GM21723 (cell line): ENCODE data around the gene WNK1.
"Not testable (repeated sequence)": the region's sequence is repeated elsewhere in the genome, so short reads cannot be mapped to it uniquely, and the experiment has no call there.

Experiments used
- ATAC-seq: cut with Tn5 transposase; IDR thresholded peaks from one replicate; pipeline ENCODE4 v1.9.1; 2021; ENCODE audit warnings: mild to moderate bottlenecking, moderate library complexity; ENCODE audit not compliant: unreplicated experiment

The WNK1 gene

DNA sequence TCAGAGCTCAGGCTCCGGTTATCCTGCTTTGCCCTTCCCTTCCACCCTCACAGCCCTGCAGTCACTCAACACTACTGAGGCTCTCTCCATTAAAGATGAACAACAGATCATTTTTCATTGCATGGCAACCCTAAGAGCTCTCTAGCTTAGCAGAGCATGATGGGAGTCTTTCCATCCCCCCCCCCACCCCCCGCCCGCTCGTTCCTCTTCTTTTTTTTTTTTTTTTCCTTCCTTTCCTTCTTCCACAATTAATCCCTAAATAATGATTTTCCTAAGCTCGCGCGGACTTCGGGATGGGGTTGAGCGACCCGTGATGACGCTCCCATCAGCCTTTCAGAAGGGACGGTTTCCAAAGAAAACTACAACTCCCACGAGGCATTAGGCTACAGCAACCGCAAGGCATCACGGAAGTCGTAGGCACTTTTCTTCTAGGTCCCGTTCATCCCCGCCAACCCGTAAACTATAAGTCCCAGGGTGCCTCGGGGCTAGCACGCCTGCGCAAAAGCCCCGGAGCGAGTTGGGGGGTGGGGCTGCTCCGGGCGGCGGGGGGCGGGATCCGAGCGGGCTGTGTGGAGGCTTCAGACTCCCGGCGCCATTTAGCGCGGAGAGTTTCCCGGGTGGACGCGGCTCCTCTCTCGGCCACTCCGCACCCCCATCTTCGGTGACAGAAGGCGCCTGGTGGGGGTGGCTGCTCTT lies at the start of gene WNK1:
WNK1 (plus strand) TSS at position 581 of the 696 bp plus-strand sequence. CDS start 987 bp downstream, outside the sequence.
- peak; percentile 53 for ATAC-seq

DNA sequence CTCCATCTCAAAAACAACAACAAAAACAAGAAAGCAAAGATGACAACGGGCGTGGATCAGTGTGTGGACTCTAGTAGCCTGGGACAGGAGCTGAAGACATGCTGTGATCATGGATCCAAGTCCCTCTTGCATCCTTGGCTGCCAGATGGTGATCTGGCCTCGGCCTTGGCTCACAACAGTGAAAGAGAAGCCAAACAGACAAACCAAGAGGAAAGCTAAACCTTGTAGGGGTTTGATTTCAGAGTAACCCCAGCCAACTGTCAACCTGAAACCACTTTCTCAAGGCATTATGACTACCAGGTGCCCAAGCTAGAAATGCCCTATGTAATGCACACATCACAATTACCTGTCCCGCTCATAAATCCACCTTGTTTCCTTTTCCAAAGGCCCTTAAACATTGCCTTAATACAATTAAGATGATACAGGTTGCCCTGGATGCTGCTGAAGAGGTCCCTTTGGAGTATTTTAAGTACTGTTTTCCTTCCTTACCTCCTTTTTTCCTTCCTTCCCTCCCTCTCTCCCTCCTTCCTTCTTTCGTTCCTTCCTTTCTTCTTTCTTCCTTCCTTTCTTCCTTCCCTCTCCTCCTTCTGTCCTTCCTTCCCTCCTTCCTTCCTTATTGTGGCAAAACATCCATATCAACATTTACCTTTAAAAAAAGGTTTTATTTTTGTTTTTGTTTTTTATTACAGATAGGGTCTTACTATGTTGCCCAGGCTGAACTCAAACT lies 47.7 kb upstream of the WNK1 start:
- no peak for ATAC-seq

- not testable (repeated sequence) for ATAC-seq
Measured at GRCh38 chr12:708084-708483, 44.3 kb upstream of the WNK1 start.

- ATAC-seq = no peak
Measured at GRCh38 chr12:709455-710020, 42.8 kb upstream of the WNK1 start.

DNA sequence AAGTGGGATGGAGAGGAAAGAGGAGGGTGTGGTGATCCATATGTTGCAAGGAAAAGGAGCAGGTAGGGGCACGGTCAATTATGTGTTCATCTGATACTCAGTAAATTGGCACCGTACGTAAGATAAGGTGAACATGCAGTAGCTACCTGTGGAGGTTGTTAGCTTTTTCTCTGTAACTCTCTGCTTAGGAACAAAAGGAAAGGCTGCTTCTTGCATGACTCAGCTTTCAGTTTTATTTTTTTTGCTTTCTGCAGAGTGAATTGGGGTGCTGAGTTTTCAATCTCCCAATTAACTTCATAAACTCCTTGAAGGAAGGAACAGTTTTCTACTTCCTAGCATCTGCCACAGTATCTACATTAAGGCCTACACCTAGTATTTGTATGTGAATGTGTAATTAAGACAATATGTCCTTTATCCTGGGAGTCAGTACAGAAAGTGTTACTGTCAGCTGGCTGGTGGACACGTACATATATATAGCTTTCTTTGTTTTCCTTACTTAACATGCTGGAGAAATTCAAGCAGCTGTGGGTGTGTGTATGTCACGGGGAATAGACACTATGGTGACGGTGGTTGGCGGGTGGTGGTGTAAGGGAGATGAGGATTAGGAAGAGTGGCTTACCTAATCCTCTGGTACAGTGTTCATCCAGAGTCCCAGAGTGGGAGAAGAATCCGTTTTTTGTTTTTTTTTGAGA lies 40.1 kb upstream of the WNK1 start:
- ATAC-seq = no peak

DNA sequence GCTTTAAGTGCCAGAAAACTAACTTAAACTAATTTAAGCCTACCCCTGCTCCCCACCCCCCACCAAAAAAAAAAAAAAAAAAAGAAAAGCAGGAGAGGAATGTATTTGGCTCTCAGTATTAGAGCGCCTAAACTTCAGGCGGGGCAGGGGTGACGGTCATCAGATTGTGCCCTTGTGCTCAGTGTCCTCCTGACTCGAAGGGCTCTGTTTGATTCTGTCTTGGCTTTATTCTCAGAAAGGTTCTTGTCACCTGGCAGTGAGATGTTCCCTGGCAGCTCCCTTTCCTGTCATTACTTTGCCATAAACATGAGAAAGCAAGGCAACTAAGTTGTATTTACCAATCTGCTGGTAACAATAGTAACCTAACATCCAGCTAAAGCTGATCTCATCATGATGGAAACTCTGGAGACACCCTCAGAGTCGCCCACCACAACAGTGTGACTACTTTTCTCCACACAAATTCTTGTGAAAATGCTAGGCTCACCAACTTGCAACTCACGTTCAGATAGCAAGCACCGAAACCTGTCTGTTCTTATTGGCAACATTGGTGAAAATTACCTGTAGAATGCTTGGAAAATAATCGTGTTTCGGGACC lies 39.0 kb upstream of the WNK1 start:
- ATAC-seq = no peak

- ATAC-seq = no peak
Measured at GRCh38 chr12:716506-716905, 35.9 kb upstream of the WNK1 start.

DNA sequence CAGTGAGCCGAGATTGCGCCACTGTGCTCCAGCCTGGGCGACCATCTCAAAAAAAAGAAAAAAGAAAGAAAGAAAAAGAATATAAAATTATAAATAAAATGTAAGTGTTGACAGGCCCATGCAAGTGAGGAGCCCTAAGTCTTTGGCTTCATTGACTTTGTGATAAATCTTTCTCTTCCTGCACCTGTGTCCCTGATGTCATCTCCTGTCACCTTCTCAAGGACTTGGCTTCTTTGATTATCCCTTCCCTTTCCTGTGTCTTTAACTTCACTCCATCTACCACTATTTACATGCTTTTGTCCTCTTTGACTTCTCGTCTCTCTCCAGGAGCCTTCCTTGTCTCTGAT lies 33.6 kb upstream of the WNK1 start:
- ATAC-seq = no peak

GRCh38 chr12:720231-720941 lies 32.0 kb upstream of the WNK1 start:
- ATAC-seq = no peak

DNA sequence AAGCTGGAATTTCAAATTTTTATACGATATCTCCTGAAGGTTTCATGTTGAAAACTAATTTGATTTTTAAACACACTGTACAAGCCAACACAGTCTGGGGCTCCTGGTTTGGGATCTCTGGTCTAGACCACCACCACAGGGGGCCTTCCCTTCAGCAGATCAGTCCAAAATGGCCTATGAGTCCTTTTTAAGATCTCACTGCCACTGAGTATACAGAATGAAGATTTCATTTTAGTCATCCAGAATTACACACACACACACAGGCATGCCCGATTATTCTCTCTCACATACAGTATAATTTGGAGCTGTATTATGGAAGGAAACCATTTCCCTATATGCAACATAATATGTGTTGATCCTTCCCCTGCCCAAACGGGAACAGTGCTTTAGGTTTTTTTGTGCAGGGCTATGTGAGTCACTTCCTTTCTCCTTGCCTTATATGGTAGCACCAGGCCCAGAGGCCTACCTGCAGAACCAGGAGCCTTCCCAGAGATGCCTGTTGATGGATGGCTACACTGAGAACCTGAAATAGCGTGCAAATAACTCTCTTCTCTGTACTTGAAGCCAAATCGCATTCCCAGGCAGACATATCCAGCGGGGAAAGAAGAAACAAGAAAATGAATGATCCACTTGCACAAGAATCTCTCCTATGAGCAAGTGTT lies 28.1 kb upstream of the WNK1 start:
- ATAC-seq = no peak

GRCh38 chr12:725076-725475 lies 27.3 kb upstream of the WNK1 start:
- no peak for ATAC-seq

DNA sequence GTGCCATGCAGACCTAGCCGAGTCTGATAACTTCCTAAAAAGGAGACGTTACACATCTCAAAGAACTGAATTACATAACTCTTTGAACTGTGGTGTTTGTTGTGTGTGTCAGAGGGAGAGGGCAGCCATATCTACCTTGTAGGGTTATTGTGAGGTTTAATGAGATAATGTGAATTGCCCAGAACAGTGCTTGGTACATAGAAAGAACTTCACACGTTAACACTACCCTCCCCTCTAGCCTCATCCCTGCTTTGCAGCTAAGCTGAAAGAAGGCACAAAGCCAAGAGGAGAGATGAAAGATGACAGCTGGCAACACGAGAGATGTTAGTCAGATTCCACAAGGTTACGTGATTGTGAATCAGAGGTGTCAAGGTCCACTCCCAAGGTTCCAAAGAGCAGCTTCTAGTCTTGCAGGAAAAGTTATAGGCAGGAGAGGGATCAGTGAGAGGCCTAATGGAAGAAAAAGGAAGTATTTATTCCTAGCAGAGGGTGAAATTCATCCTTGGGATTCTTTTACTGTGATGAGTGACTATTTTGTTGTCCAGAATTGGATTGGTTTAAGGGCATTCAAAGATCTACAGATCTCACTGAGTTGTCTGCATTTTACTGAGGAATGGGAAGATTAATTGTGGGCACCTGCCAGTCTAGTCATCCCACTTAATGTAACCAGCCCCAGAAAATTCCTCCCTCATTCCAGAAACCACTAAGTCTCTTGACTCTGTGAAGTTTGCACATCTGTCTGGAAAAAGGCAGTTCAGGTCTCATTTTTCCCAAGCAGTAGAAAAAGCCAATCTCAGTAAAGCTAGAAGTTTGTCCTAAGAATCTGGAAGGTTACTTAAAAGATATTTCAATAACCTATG lies 25.9 kb upstream of the WNK1 start:
- ATAC-seq = no peak

- no peak for ATAC-seq
Measured at GRCh38 chr12:727321-727720, 25.1 kb upstream of the WNK1 start.

- no peak for ATAC-seq
Measured at GRCh38 chr12:728781-729180, 23.6 kb upstream of the WNK1 start.

DNA sequence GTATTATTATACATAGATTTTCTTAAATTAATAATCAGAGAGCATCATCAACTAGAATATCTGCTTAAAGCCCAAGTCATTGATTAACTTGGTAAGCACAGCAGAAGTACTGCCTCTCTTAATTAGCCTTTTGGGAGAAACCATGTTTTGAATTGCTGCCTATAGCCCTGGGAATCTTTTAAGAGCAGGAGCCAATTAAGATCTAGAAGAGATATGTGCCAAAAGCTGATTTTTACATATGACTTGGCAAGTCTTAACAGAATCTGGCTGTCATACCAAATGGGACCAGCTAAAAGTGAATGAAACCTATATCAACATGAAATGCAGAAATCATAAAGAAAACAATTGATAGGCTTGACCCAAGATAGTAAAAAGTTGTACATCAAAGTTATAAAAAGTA lies 23.2 kb upstream of the WNK1 start:
- ATAC-seq = no peak

- no peak for ATAC-seq
Measured at GRCh38 chr12:730550-730949, 21.8 kb upstream of the WNK1 start.

DNA sequence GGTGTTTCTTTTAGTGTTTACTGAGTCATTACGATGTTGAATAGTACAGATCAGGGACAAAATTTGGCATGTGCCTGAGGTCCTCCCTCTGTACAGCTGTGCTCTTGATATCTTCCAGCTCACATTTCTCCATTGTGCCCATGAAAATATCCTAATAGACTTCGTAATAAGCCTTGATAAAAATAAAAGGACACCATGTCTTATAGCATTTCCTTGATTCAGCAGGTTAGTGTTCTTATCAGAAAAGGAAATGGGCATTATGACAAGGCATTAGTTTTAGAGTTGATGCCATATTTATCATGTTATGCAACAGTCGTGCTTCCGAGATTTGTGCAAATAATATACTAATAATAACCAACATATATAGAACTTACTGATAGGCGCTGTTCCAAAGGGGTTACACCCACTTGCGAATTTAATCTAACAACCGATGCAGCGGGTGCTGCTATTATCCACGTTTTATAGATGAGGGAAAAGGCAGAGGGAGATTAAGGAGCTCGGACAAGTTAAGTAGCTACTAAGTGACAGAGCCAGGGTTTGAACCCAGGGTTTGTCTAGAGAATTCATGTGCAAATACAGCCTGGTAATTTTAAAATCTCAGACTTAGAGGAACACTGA lies 15.1 kb upstream of the WNK1 start:
- no peak for ATAC-seq

DNA sequence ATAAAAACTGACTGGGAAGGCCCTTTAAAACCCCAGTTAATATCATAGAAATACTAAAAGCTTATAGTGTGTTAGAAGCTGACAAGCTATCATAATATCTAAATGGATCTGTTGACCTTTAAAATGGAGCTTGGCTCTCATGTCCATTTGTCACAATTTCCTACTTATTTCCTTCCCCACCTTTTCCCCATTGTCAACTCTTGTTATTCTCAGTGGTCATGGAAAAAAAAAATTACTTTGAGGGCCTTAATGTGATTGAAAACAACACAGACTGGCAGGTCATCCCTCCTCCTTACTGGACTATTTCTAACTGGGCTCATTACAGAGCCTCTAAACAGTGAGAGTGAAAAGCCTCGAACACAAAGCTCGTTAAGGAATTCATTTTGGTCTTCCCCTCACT lies 13.7 kb upstream of the WNK1 start:
- ATAC-seq = no peak

GRCh38 chr12:739349-739748 lies 13.0 kb upstream of the WNK1 start:
- ATAC-seq = no peak
